ENCODE measurements around the gene DSCAM. TPM values are rescaled to one million over a fixed set of nuclear protein-coding genes. Genes with fewer than 3 reads are reported as not detected.

Gene DSCAM
- total RNA-seq, 4 donors from 2014 or later: 0.07 TPM; not detected in 3

DNA sequence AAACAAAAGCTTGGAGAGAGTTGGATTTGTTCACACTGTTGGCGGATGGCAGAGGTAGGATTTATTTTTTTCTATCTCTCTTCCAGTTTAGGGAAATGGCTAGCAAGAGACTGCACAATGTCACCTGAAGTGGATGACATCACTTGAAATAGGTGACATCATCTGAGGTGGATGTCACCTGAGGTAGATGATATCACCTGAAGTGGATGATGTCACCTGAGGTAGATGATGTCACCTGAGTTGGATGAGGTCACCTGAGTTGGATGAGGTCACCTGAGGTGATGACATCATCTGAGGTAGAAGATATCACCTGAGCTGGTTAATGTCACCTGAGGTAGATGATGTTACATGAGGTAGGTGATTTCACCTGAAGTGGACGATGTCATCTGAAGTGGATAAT lies 413.4 kb downstream of the DSCAM start:
- no peaks in the 10 kb centered on the region for H3K36me3 ChIP-seq
- H3K27me3 ChIP-seq: no peaks in the 10 kb centered on the region
- no peaks in the 10 kb centered on the region for H3K4me1 ChIP-seq
- TF ChIP-seq POLR2A (IDR thresholded peaks at IDR 0.05): no peak
- no peak for TF ChIP-seq CTCF (IDR thresholded peaks at IDR 0.05)
- no peaks in the 10 kb centered on the region for H3K9me3 ChIP-seq
- intact Hi-C loops (cut with DNase I; ENCODE audit: low total_unique reads): no loop called here
- H3K4me3 ChIP-seq: no peak overlapping the region
- H3K27ac ChIP-seq: no peak overlapping the region
- no peak for DNase-seq

DNA sequence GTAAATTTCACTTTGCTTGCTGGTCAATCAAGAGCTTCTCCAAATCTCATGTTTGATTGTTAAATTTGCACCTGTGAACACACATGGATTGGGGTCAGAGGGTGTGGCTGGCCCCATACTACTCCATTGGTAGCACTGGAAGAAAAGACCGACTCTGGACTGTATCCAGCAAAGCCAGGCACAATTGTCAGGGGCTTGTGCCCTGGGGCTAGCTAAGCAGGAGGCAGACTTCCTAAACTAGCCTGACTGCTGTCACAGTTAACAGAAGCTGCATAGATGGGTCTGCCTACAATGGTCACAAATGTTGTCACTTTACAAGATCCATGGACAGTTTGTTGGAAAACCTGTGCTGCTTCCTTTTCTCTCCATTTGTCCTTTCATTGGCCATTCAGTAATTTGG lies 421.0 kb downstream of the DSCAM start:
- intact Hi-C loops (cut with DNase I; ENCODE audit: low total_unique reads): no loop called here
- H3K4me3 ChIP-seq: no peak overlapping the region
- no peak for TF ChIP-seq CTCF (IDR thresholded peaks at IDR 0.05)
- no peak for TF ChIP-seq POLR2A (IDR thresholded peaks at IDR 0.05)
- H3K27me3 ChIP-seq: no peaks in the 10 kb centered on the region
- no peaks in the 10 kb centered on the region for H3K9me3 ChIP-seq
- DNase-seq: no peak
- H3K4me1 ChIP-seq: no peaks in the 10 kb centered on the region
- H3K27ac ChIP-seq: no peak overlapping the region
- no peaks in the 10 kb centered on the region for H3K36me3 ChIP-seq

GRCh38 chr21:40422896-40423635 lies 423.9 kb downstream of the DSCAM start:
- no peaks in the 10 kb centered on the region for H3K9me3 ChIP-seq
- TF ChIP-seq POLR2A (IDR thresholded peaks at IDR 0.05) (no peak), CTCF (IDR thresholded peaks at IDR 0.05) (no peak)
- intact Hi-C loops (cut with DNase I; ENCODE audit: low total_unique reads): no loop called here
- DNase-seq: no peak
- no peaks in the 10 kb centered on the region for H3K4me1 ChIP-seq
- H3K36me3 ChIP-seq: no peaks in the 10 kb centered on the region
- H3K27ac ChIP-seq: no peak overlapping the region
- H3K27me3 ChIP-seq: no peaks in the 10 kb centered on the region
- no peak overlapping the region for H3K4me3 ChIP-seq

DNA sequence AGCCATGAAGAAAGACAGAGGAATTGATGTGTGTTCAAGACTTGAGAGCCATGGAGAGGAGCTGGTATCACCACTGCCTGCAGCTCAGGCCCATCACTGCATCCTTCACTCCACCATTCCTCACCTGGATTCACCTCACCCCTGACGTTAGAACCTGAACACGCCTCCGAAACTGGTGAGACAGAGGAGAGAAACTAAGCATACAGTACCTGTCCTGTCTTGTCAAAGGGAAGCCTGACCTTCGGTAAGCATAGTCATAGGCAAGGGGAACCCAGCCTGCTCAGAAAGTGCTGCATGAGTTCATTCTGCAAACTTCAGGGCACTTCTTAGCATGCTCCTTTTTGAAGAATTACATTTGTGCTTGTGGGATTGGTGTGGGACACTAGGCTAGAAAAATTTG lies 425.8 kb downstream of the DSCAM start:
- intact Hi-C loops (cut with DNase I; ENCODE audit: low total_unique reads): no loop called here
- H3K36me3 ChIP-seq: no peaks in the 10 kb centered on the region
- no peak overlapping the region for H3K27ac ChIP-seq
- no peak for DNase-seq
- H3K9me3 ChIP-seq: no peaks in the 10 kb centered on the region
- H3K4me1 ChIP-seq: no peaks in the 10 kb centered on the region
- no peak overlapping the region for H3K4me3 ChIP-seq
- H3K27me3 ChIP-seq: no peaks in the 10 kb centered on the region
- no peak for TF ChIP-seq CTCF (IDR thresholded peaks at IDR 0.05)
- TF ChIP-seq POLR2A (IDR thresholded peaks at IDR 0.05): no peak

DNA sequence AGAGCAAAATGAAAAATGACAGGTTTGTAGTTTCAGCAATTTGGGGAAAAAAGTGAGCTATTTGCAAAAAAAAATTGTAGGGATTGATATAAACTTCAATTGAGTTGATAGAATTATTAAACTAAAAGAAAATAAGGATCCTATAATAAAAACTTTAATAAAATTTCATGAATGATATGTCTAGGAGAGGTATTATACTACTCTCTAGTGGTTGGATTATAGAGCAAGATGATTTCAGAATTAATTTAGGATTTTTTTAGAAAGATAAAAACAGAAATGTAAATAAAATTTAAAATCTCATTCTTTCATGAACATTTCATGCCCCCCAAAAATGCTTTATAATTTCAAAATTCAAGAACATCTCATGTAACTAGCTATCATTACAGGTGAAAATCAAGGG lies 430.4 kb downstream of the DSCAM start:
- no peaks in the 10 kb centered on the region for H3K27me3 ChIP-seq
- DNase-seq: no peak
- H3K27ac ChIP-seq: no peak overlapping the region
- H3K4me3 ChIP-seq: no peak overlapping the region
- no peaks in the 10 kb centered on the region for H3K36me3 ChIP-seq
- TF ChIP-seq POLR2A (IDR thresholded peaks at IDR 0.05) (no peak), CTCF (IDR thresholded peaks at IDR 0.05) (no peak)
- intact Hi-C loops (cut with DNase I; ENCODE audit: low total_unique reads): no loop called here
- no peaks in the 10 kb centered on the region for H3K9me3 ChIP-seq
- H3K4me1 ChIP-seq: no peaks in the 10 kb centered on the region

Data from uterus (tissue), 4 donors.